Fibroblast of mammary gland (primary cell): Measurements from ENCODE around the gene POLA2.

Experiments used
- DNase-seq: peaks from one replicate; pipeline ENCODE4 v3.0.0-alpha.2; 2010; ENCODE audit warnings: low read depth
- H3K4me3 ChIP-seq: 2 replicates; pipeline ENCODE4 v1.5.1; 2011; ENCODE audit warnings: low read depth, mild to moderate bottlenecking, low read length, moderate library complexity; ENCODE audit not compliant: control insufficient read depth
- TF ChIP-seq, protein P1 (sequence below): conservative IDR thresholded peaks from 2 replicates; pipeline ENCODE4 v1.5.1; 2011; ENCODE audit warnings: low read depth, low read length, inconsistent platforms; ENCODE audit not compliant: control insufficient read depth, insufficient read depth

POLA2 gene

DNA sequence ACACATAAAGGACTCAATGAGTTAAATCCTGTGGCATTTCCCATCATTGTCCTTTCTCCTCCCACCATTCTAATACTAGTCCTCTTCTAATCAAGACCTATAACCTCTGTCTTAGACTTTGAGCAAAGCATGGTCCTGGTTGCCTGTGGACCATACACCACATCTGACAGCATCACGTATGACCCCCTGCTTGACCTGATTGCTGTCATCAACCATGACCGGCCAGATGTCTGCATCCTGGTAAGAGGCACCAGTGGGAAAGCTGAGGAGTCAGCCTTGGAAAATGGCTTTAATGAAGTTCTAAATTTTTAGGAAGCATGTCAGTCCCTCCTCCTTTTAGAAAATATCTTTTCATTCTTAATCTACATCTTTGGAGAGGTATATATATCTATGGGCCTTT is 25.8 kb downstream of the POLA2 start:
- no peak for DNase-seq
- TF ChIP-seq, protein P1, sequence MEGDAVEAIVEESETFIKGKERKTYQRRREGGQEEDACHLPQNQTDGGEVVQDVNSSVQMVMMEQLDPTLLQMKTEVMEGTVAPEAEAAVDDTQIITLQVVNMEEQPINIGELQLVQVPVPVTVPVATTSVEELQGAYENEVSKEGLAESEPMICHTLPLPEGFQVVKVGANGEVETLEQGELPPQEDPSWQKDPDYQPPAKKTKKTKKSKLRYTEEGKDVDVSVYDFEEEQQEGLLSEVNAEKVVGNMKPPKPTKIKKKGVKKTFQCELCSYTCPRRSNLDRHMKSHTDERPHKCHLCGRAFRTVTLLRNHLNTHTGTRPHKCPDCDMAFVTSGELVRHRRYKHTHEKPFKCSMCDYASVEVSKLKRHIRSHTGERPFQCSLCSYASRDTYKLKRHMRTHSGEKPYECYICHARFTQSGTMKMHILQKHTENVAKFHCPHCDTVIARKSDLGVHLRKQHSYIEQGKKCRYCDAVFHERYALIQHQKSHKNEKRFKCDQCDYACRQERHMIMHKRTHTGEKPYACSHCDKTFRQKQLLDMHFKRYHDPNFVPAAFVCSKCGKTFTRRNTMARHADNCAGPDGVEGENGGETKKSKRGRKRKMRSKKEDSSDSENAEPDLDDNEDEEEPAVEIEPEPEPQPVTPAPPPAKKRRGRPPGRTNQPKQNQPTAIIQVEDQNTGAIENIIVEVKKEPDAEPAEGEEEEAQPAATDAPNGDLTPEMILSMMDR: no peak

DNA sequence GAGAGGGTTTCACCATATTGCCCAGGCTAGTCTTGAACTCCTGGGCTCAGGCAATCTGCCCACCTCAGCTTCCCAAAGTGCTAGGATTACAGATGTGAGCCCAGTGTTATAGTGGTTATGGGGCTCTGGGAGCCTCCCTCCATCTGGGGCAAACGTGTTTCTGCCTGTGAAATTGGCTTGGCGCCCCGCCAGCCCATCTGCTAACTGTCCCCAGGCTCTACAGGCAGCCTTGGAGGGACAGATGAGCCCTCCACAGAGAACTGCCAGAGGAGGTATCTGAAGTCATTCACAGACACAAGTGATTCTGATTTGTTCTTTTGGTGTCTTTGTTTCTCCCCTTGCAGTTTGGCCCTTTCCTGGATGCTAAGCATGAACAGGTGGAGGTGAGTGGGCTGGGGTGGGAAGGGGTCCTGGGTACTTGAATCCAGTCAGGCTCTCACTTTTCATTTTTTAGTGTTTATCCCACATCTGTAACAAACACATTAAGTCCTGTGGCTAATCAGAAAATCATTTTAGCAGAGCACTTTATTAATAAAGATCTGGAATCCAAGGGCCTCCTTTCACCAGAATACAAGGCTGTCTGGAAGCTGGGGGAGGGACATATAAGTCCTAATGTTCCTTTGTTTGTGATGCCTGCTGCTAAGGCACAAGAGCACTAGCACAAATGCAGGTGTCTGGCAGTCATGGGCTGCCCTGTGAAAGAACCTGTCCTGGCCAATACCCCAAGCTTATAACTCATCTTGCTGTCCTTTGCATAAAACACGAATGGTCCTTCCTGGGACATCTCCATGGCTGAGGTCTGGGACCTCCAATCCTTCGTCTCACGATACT is 27.2 kb downstream of the POLA2 start:
- TF ChIP-seq, protein P1: no peak
- no peak overlapping the region for H3K4me3 ChIP-seq
- peak; percentile 72 for DNase-seq

More for the DNA sequence above, 25.8 kb downstream of the POLA2 start:
- no peak overlapping the region for H3K4me3 ChIP-seq

DNA sequence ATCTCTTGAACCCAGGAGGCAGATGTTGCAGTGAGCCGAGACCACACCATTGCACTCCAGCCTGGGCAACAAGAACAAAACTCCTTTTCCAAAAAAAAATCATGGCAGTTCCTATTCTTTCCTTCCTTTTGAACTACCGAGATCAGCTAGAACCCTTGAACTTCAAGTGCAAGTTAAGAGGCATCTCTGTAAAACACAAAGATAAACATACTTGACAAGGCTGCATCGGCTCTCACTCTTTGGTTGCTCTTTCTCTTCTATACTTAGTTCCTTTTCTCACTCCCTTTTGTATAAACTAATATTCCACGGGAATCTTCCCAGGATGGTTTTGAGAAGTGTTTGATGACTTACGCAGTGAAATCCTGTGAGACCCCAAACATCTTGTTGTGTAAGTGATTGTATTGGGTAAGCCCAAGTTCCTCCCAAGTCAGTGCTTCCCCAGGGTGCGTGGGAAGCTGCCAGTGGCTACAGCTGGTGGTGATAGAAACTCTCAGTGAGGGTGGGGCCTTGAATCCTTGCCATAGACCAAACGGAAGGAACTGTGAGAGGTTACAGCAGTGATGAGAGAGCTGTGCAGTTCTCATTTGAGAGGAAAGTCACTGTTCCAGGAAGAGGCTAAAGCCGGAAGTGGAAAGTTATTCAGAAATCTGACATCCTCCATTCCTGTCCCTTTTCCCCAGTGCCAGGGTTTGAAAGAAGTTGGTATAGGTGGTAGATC is 28.8 kb downstream of the POLA2 start:
- DNase-seq: peak; percentile 100
- no peak overlapping the region for H3K4me3 ChIP-seq
- TF ChIP-seq, protein P1: no peak

DNA sequence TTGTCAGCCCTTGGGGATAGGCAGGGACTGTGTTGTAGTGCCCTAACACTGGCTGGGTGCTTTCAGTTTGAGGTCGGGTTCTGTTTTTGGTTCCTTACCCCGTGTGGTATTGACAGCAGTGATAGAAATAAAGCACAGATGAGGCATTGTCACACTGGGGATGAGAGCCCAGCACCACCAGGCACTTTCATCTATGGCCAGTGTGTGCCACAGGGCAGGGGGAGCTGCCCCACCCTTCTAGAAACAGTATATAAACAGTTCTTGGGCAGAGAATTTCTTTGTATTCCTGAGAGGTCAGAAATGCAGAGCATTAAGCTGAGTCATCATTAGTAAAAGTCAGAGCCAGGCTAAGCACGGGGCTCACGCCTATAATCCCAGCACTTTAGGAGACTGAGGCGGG is 29.9 kb downstream of the POLA2 start:
- DNase-seq: peak; percentile 80
- TF ChIP-seq, protein P1: no peak

DNA sequence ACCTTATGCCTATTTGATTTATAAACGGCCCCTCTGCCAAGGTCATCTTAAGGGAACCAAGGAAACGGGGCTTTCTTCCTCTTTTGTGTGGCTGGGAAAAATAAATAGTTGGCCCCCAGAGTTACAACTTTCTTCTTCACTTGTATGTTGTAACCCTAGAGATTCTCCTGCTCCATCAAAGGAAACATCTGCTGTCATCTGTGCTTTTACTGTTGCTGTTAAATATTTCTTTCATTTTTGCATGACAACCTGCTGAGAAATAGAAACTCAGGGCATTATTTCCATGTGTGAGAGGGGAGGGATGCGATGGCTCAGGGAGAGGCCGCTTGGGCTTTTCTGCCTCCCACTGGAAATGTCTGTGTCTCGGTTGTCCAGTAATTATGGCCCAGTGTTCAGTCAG is 31.1 kb downstream of the POLA2 start:
- no peak for DNase-seq
- H3K4me3 ChIP-seq: no peak overlapping the region
- TF ChIP-seq, protein P1: no peak

More for the DNA sequence above, 29.9 kb downstream of the POLA2 start:
- H3K4me3 ChIP-seq: no peak overlapping the region

DNA sequence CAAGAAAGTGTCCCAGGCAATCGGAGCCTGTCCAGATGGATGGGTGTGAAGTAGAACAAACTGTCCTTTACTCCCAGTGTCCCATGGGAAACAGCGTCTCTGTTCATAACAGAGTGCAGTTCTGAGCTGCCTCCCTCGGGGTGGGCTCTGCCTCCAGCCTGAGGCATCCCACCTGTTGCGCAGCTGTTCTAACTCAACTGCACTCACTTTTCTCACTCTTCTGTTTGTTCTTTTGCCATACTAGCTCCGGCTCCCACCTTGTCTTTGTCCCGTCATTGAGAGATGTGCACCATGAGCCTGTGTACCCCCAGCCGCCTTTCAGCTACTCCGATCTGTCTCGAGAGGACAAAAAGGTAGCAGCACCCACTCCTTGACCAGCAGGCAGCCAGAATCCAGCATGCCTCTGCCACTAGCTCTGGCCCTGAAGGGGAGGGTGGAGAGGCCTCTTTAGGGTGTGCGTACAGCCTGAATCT is 32.2 kb downstream of the POLA2 start:
- TF ChIP-seq, protein P1: no peak
- DNase-seq: no peak
- no peak overlapping the region for H3K4me3 ChIP-seq
